ENCODE results near the gene BBS2. TPM values are rescaled to one million over a fixed set of nuclear protein-coding genes. Genes with fewer than 3 reads are reported as not detected.

BBS2 gene
- total and polyA plus RNA-seq, 2 of the 4 experiments (the other 2 are of a cell fraction) = 18.6 to 32.3 TPM

GRCh38 chr16:56549744-56550385 lies 30.0 kb upstream of the BBS2 start:
- no peak overlapping the region for H3K14ac ChIP-seq (replicated peaks; ENCODE audit: low read depth, low read length)

More at GRCh38 chr16:56549744-56550385, 30.0 kb upstream of the BBS2 start:
- 100% methylated on average over 1 of the region's 5 CpGs; no CpG with 5 or more reads in 1 of the 2 experiments for WGBS, 2 experiments (ENCODE audit: extremely low coverage in 2 of 2, insufficient read length in 1 of 2)
- ChIA-PET CTCF (no interaction called here), POLR2A (ENCODE audit: unreplicated experiment) (no interaction called here)
- BruUV-seq (replicated peaks) = no TSS peak
- in situ Hi-C loops (cut with MboI; ENCODE audit: low sequenced_read_pairs) (loop anchor here (10.0 kb wide), 1 partner anchor 65 kb away; no protein-coding TSS in a partner anchor), intact Hi-C loops (cut with micrococcal nuclease) (no loop called here), dilution Hi-C loops (cut with HindIII; ENCODE audit: low sequenced_read_pairs, unreplicated experiment) (no loop called here)
- H2BK120ac ChIP-seq (ENCODE audit: low read depth, low read length) = no peak overlapping the region
- no peak overlapping the region for H2BK5ac ChIP-seq (ENCODE audit: low read depth, low read length, poor library complexity, severe bottlenecking)
- H3K9ac ChIP-seq (ENCODE audit: low read depth, low read length) = no peak overlapping the region
- no peak overlapping the region for H2AK9ac ChIP-seq (replicated peaks; ENCODE audit: low read depth, low read length, poor library complexity)
- H3K4me2 ChIP-seq (ENCODE audit: low read depth, low read length) = no peak overlapping the region
- H3K23ac ChIP-seq (ENCODE audit: low read depth, low read length) = no peak overlapping the region
- no peak overlapping the region for H3K56ac ChIP-seq (ENCODE audit: extremely low read depth, insufficient read depth, low read length)
- no peak overlapping the region for H3K4me3 ChIP-seq (ENCODE audit: insufficient read depth, low read depth, low read length)
- no peak overlapping the region for H3K4ac ChIP-seq (ENCODE audit: low read depth, low read length)
- no peak overlapping the region for H4K5ac ChIP-seq (ENCODE audit: low read depth, low read length)
- no peak overlapping the region for H2BK15ac ChIP-seq (ENCODE audit: low read depth, low read length)
- peak; percentile 28 for DNase-seq
- H2AK5ac ChIP-seq (ENCODE audit: low read depth, low read length) = no peak overlapping the region
- H3K9me1 ChIP-seq (ENCODE audit: insufficient read depth, low read length) = no peaks in the 10 kb centered on the region; the same call in 1 of the 2 replicates
- no peak overlapping the region for H4K8ac ChIP-seq (ENCODE audit: low read depth in 2 of 2, low read length in 2 of 2)
- no peaks in the 10 kb centered on the region for H4K20me1 ChIP-seq (ENCODE audit: insufficient read depth, low read length)
- no peaks in the 10 kb centered on the region for H3K9me3 ChIP-seq (ENCODE audit: control insufficient read depth, insufficient read depth, low read length)
- H3K79me1 ChIP-seq (ENCODE audit: low read depth in 1 of 2, low read length in 2 of 2) = no peaks in the 10 kb centered on the region
- H3K36me3 ChIP-seq (ENCODE audit: control insufficient read depth, insufficient read depth, low read length) = no peaks in the 10 kb centered on the region
- no peak overlapping the region for H4K91ac ChIP-seq (ENCODE audit: insufficient read depth, low read depth, low read length)
- no peak for ATAC-seq (ENCODE audit: low read depth)
- no peak overlapping the region for H2BK20ac ChIP-seq (ENCODE audit: low read depth, low read length)
- TF ChIP-seq USF2 (IDR thresholded peaks at IDR 0.05; ENCODE audit: low read depth, low read length) = no peak
- TF ChIP-seq RFX5 (IDR thresholded peaks at IDR 0.05; ENCODE audit: low read depth, low read length) = no peak
- TF ChIP-seq POLR2A (IDR thresholded peaks at IDR 0.05; ENCODE audit: low read depth, low read length) = no peak
- TF ChIP-seq SMC3 (IDR thresholded peaks at IDR 0.05; ENCODE audit: low read depth, low read length) = no peak
- TF ChIP-seq ELK1 (IDR thresholded peaks at IDR 0.05; ENCODE audit: borderline replicate concordance, low read depth, low read length) = no peak
- TF ChIP-seq RCOR1 (IDR thresholded peaks at IDR 0.05; ENCODE audit: insufficient replicate concordance, low read length) = no peak
- no peak for TF ChIP-seq CTCF (conservative IDR thresholded peaks at IDR 0.05; ENCODE audit: low read depth, low read length)
- TF ChIP-seq CEBPB (IDR thresholded peaks at IDR 0.05; ENCODE audit: low read depth, low read length) = no peak
- TF ChIP-seq MAZ (IDR thresholded peaks at IDR 0.05; ENCODE audit: borderline replicate concordance, low read depth, low read length) = no peak
- no peak for TF ChIP-seq MXI1 (IDR thresholded peaks at IDR 0.05; ENCODE audit: borderline replicate concordance, low read depth, low read length)
- TF ChIP-seq FOS (IDR thresholded peaks at IDR 0.05; ENCODE audit: low read depth, low read length) = no peak
- TF ChIP-seq NFE2L2 (IDR thresholded peaks at IDR 0.05; ENCODE audit: low read depth, low read length) = no peak
- TF ChIP-seq BHLHE40 (IDR thresholded peaks at IDR 0.05; ENCODE audit: low read depth, low read length) = no peak
- H3K27me3 ChIP-seq (ENCODE audit: control insufficient read depth, insufficient read depth, low read length) = peaks cover 10% of the 10 kb centered on the region
- H3K4me1 ChIP-seq (ENCODE audit: control insufficient read depth, insufficient read depth, low read length) = peaks cover 11% of the 10 kb centered on the region
- no peak overlapping the region for H2AFZ ChIP-seq (replicated peaks; ENCODE audit: low read length, poor library complexity)
- no peak overlapping the region for H3K18ac ChIP-seq (ENCODE audit: low read depth, low read length)
- no peak overlapping the region for H3K27ac ChIP-seq (ENCODE audit: insufficient read depth, low read length)
